Vagina (tissue), 2 donors: Measurements from ENCODE around the gene PAQR4. TPM values are rescaled to one million over a fixed set of nuclear protein-coding genes. Genes with fewer than 3 reads are reported as not detected.
"Not testable (repeated sequence)": the region's sequence is repeated elsewhere in the genome, so short reads cannot be mapped to it uniquely, and the experiment has no call there.

ENCODE experiments used
- DNase-seq, 2 donors: peaks; one replicate each; pipeline ENCODE4 v3.0.0-alpha.2; 2017; ENCODE audit errors: extremely low spot score in 2 of 2
- H3K27ac ChIP-seq: fragments of 200-600 bp; sonication (generic); one replicate; pipeline ENCODE4 v1.5.1; 2019
- H3K27me3 ChIP-seq: fragments of 200-600 bp; sonication (generic); one replicate; pipeline ENCODE4 v1.5.1; 2019
- H3K36me3 ChIP-seq, 2 donors: fragments of 200-600 bp; sonication (generic); one replicate each; pipeline ENCODE4 v1.5.1; 2017 to 2019
- H3K4me1 ChIP-seq: fragments of 200-600 bp; sonication (generic); one replicate; pipeline ENCODE4 v1.5.1; 2019
- H3K4me3 ChIP-seq, 2 donors: fragments of 200-600 bp; sonication (generic); 1 replicate in 1 of 2; 2 replicates in 1 of 2; pipeline ENCODE4 v1.5.1; 2016 to 2019
- H3K9me3 ChIP-seq: fragments of 200-600 bp; sonication (generic); one replicate; pipeline ENCODE4 v1.5.1; 2019
- POLR2A ChIP-seq, 2 donors: fragments of 450-650 bp; IDR thresholded peaks; one replicate each; pipeline ENCODE4 v1.6.1; 2017; ENCODE audit warnings: antibody characterized with exemption in 2 of 2, mild to moderate bottlenecking in 2 of 2, moderate library complexity in 2 of 2
- POLR2AphosphoS5 ChIP-seq, 2 donors: sonication (generic); formaldehyde crosslinking; IDR thresholded peaks; one replicate each; pipeline ENCODE4 v1.9.0; 2017; ENCODE audit warnings: antibody characterized with exemption in 2 of 2, mild to moderate bottlenecking in 2 of 2, low read depth in 1 of 2; ENCODE audit not compliant: insufficient read depth in 1 of 2
- intact Hi-C: fragments of 100-400 bp; cut with DNase I; formaldehyde crosslinking; loops from one replicate; pipeline ENCODE4 v1.15.1; 2023
- total RNA-seq: library from RNA; depleted of rRNA; stranded (reverse); fragments of >200 nt; gene quantifications from one replicate; pipeline ENCODE4 v1.2.3, GENCODE V29; 2016
- TF ChIP-seq, protein P1 (sequence below), 3 experiments: fragments of 450-650 bp in 2 of 3; fragments of 200-600 bp in 1 of 3; sonication (generic) in 1 of 3; IDR thresholded peaks; one replicate each; pipeline ENCODE4 v1.5.1; 2017 to 2019; ENCODE audit warnings: antibody characterized with exemption in 3 of 3, mild to moderate bottlenecking in 2 of 3, moderate library complexity in 2 of 3

Gene PAQR4
- total RNA-seq, 1 donor from 2014 or later = 2.7 TPM

DNA sequence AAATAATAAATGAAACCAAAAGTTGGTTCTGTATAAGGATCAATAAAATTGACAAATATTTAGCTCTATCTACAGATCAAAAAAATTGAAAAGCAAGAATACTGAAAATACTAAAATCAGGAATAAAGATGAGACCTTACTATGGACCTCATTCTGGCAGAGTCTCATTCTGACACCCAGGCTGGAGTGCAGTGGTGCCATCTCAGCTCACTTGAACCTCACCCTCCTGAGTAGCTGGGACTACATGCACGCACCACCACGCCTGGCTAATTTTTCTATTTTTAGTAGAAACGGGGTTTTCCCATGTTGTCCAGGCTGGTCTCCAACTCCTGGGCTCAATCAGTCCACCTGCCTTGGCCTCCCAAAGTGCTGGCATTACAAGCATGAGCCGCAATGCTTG is 27.1 kb upstream of the PAQR4 start:
- intact Hi-C loops = no loop called here
- Histone ChIP-seq H3K4me1 (no peaks in the 10 kb centered on the region), H3K9me3 (no peaks in the 10 kb centered on the region), H3K27me3 (no peaks in the 10 kb centered on the region), H3K27ac (no peak overlapping the region), H3K36me3 (peaks cover 0 to 56% of the 10 kb centered on the region in 2 donors), H3K4me3 (no peak overlapping the region)
- DNase-seq = no peak
- TF ChIP-seq POLR2A (IDR thresholded peaks at IDR 0.05) (no peak), POLR2AphosphoS5 (IDR thresholded peaks at IDR 0.05; ENCODE audit: insufficient read depth in 1 of 2, low read depth in 1 of 2) (no peak)
- TF ChIP-seq, protein P1, sequence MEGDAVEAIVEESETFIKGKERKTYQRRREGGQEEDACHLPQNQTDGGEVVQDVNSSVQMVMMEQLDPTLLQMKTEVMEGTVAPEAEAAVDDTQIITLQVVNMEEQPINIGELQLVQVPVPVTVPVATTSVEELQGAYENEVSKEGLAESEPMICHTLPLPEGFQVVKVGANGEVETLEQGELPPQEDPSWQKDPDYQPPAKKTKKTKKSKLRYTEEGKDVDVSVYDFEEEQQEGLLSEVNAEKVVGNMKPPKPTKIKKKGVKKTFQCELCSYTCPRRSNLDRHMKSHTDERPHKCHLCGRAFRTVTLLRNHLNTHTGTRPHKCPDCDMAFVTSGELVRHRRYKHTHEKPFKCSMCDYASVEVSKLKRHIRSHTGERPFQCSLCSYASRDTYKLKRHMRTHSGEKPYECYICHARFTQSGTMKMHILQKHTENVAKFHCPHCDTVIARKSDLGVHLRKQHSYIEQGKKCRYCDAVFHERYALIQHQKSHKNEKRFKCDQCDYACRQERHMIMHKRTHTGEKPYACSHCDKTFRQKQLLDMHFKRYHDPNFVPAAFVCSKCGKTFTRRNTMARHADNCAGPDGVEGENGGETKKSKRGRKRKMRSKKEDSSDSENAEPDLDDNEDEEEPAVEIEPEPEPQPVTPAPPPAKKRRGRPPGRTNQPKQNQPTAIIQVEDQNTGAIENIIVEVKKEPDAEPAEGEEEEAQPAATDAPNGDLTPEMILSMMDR (IDR thresholded peaks at IDR 0.05) = no peak

DNA sequence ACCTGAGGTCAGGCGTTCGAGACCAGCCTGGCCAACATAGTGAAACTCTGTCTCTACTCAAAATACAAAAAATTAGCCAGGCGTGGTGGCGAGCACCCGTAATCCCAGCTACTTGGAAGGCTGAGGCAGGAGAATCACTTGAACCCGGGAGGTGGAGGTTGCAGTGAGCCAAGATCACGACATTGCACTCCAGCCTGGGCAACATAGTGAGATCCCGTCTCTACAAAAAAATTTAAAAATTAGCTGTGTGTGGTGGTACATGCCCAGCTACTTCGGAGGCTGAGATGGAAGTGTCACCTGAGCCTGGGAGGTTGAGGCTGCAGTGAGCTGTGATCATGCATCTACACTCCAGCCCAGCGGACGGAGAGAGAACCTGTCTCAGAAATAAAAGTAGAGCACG is 25.4 kb upstream of the PAQR4 start:
- H3K4me1 ChIP-seq, intact Hi-C loops, H3K9me3 ChIP-seq, DNase-seq, H3K4me3 ChIP-seq, H3K27me3 ChIP-seq, H3K27ac ChIP-seq: not testable (repeated sequence)
- peaks cover 0 to 40% of the 10 kb centered on the region in 2 donors for H3K36me3 ChIP-seq

DNA sequence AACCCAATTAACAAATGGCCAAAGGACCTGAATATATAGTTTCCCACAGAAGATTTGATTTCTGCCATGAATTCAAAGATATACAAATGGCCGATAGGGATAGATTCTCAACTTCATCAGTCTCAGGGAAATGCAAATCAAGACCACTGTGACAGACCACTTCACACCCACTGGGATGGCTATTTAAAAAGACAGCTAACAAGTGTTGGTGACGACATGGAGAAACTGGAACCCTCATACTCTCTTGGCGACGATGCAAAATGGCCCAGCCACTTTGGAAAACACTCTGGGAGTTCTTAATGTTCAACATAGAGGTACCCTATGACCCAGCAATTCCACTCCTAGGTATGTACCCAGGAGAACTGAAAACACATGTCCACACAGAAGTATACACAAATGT is 22.5 kb upstream of the PAQR4 start:
- peaks cover 0 to 13% of the 10 kb centered on the region in 2 donors for H3K36me3 ChIP-seq
- H3K4me3 ChIP-seq = no peak overlapping the region
- no peaks in the 10 kb centered on the region for H3K4me1 ChIP-seq
- H3K9me3 ChIP-seq = no peaks in the 10 kb centered on the region
- no peak overlapping the region for H3K27ac ChIP-seq
- intact Hi-C loops = no loop called here
- DNase-seq = no peak
- TF ChIP-seq POLR2A (IDR thresholded peaks at IDR 0.05) = no peak
- TF ChIP-seq POLR2AphosphoS5 (IDR thresholded peaks at IDR 0.05; ENCODE audit: insufficient read depth in 1 of 2, low read depth in 1 of 2) = no peak
- TF ChIP-seq, protein P1 (IDR thresholded peaks at IDR 0.05) = no peak
- no peaks in the 10 kb centered on the region for H3K27me3 ChIP-seq

DNA sequence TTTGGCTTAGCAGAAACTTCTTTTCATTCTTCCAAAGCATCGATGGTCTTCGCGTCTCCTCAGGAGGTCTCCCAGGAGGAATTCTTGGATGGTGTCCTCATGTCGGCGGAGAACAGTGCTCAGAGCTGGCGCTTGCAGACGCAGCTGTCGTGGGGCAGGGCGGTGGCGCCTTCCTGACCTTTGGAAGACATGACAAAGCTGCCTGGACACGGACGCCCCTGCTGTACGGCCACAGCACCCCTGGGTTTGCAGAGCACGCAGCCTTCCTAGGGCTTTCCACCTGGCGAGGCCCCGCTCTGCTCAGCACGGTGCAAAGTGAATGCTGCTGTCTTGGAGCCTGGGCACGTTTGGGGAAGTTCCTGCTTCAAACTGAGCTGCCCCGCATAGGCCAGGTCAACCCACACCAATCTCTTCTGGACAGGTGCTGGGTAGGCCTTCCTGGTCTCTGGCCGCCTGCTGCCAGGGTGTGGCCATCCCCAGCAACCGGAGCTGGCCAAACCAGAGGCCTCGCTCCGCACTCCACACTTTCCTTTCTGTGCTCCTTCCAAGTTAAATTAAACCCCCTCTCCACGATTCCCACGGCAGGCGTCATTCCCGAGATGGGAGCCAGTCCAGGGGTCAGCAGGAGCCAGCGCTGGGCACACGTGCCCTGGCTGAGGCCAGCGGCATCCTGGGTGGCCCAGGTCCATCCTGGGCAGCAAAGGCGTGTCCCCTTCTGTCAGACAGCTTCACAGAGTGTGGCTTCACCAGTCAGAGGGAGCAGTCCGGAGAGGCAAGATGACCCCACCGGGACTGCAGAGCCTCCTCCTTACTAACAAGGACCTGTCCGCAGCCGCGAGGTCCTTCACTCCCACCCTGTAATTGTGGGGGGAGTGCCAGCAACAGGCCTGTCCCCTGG is 20.1 kb upstream of the PAQR4 start:
- H3K27ac ChIP-seq = no peak overlapping the region
- TF ChIP-seq POLR2AphosphoS5 (IDR thresholded peaks at IDR 0.05; ENCODE audit: insufficient read depth in 1 of 2, low read depth in 1 of 2) = no peak
- TF ChIP-seq, protein P1 (IDR thresholded peaks at IDR 0.05) = no peak
- no peak for TF ChIP-seq POLR2A (IDR thresholded peaks at IDR 0.05)
- H3K4me1 ChIP-seq = no peaks in the 10 kb centered on the region
- H3K36me3 ChIP-seq = peaks cover 0 to 7% of the 10 kb centered on the region in 2 donors
- H3K9me3 ChIP-seq = no peaks in the 10 kb centered on the region
- no peaks in the 10 kb centered on the region for H3K27me3 ChIP-seq
- DNase-seq = no peak
- H3K4me3 ChIP-seq = no peak overlapping the region
- intact Hi-C loops = no loop called here

DNA sequence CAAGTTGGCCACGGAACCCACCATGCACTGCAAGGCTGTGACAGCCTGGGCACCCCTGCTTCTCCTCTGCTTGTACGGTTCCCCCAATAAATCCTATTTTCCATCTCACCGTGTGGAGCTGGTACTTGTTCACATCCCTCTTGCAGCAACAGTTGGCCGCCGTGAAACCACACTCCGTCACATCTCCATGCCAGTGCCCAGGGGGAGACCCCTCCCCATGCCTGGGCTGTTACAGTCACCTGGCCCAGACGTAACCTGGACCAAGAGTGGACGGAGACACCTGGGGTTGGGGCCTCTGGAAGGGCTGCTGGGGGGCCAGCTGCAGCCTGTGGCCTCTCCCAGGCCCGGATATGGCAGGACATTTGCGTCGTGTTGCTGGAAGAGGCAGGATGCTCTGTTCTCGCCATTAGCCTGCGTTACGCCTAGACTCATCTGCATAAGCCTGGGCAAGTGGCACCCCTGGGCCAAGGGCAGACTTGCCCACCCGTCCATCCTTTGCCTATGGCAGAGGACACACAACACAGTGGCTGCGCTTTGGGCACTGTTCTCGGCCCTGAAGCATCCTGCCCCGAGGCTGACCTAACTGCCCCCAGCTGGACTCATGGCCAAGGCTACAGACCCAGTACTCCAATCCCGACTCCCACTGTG is 19.3 kb upstream of the PAQR4 start:
- H3K4me3 ChIP-seq = no peak overlapping the region
- H3K36me3 ChIP-seq = peaks cover 0 to 7% of the 10 kb centered on the region in 2 donors
- H3K27ac ChIP-seq = no peak overlapping the region
- TF ChIP-seq POLR2A (IDR thresholded peaks at IDR 0.05) (no peak), POLR2AphosphoS5 (IDR thresholded peaks at IDR 0.05; ENCODE audit: insufficient read depth in 1 of 2, low read depth in 1 of 2) (no peak)
- TF ChIP-seq, protein P1 (IDR thresholded peaks at IDR 0.05) = no peak
- DNase-seq = no peak
- H3K9me3 ChIP-seq = no peaks in the 10 kb centered on the region
- no peaks in the 10 kb centered on the region for H3K27me3 ChIP-seq
- H3K4me1 ChIP-seq = no peaks in the 10 kb centered on the region
- intact Hi-C loops = no loop called here
